ENCODE data around the gene CFAP46. TPM values are rescaled to one million over a fixed set of nuclear protein-coding genes. Genes with fewer than 3 reads are reported as not detected.

The CFAP46 gene
- total RNA-seq, 1 donor from 2014 or later, result 15.4 TPM

GRCh38 chr10:132870426-132870825, 71.9 kb downstream of the CFAP46 start:
- no peak overlapping the region for H3K4me3 Mint-ChIP-seq (ENCODE audit: low read depth)
- H3K27ac Mint-ChIP-seq, result no peak overlapping the region
- H3K27me3 Mint-ChIP-seq, result peaks cover 8% of the 10 kb centered on the region
- H3K9me3 Mint-ChIP-seq (ENCODE audit: low read depth), result peaks cover 13% of the 10 kb centered on the region
- H3K36me3 Mint-ChIP-seq (ENCODE audit: insufficient read depth), result peaks cover 10% of the 10 kb centered on the region
- no peak for TF ChIP-seq CTCF (IDR thresholded peaks at IDR 0.05; ENCODE audit: unreplicated experiment)
- peaks cover 7% of the 10 kb centered on the region for H3K4me1 Mint-ChIP-seq (ENCODE audit: low read depth)
- DNase-seq (ENCODE audit: low spot score, unreplicated experiment), result no peak

GRCh38 chr10:132869621-132870020, 72.7 kb downstream of the CFAP46 start:
- H3K4me3 Mint-ChIP-seq (ENCODE audit: low read depth), result no peak overlapping the region

GRCh38 chr10:132868995-132869394, 73.4 kb downstream of the CFAP46 start:
- DNase-seq (ENCODE audit: low spot score, unreplicated experiment), result peak; percentile 4
- Mint-ChIP-seq H3K36me3 (ENCODE audit: insufficient read depth) (peaks cover 8% of the 10 kb centered on the region), H3K27me3 (peaks cover 9% of the 10 kb centered on the region), H3K4me3 (ENCODE audit: low read depth) (no peak overlapping the region), H3K9me3 (ENCODE audit: low read depth) (peaks cover 9% of the 10 kb centered on the region), H3K4me1 (ENCODE audit: low read depth) (peaks cover 10% of the 10 kb centered on the region), H3K27ac (no peak overlapping the region)
- TF ChIP-seq CTCF (IDR thresholded peaks at IDR 0.05; ENCODE audit: unreplicated experiment), result no peak

More at GRCh38 chr10:132869621-132870020, 72.7 kb downstream of the CFAP46 start:
- Mint-ChIP-seq H3K27ac (no peak overlapping the region), H3K27me3 (peaks cover 8% of the 10 kb centered on the region), H3K4me1 (ENCODE audit: low read depth) (peaks cover 10% of the 10 kb centered on the region), H3K36me3 (ENCODE audit: insufficient read depth) (peaks cover 8% of the 10 kb centered on the region), H3K9me3 (ENCODE audit: low read depth) (peaks cover 9% of the 10 kb centered on the region)
- DNase-seq (ENCODE audit: low spot score, unreplicated experiment), result peak; percentile 3
- no peak for TF ChIP-seq CTCF (IDR thresholded peaks at IDR 0.05; ENCODE audit: unreplicated experiment)

GRCh38 chr10:132867801-132868644, 74.3 kb downstream of the CFAP46 start:
- no peak for TF ChIP-seq CTCF (IDR thresholded peaks at IDR 0.05; ENCODE audit: unreplicated experiment)
- Mint-ChIP-seq H3K4me3 (ENCODE audit: low read depth) (no peak overlapping the region), H3K27ac (no peak overlapping the region), H3K36me3 (ENCODE audit: insufficient read depth) (peaks cover 8% of the 10 kb centered on the region), H3K4me1 (ENCODE audit: low read depth) (peaks cover 16% of the 10 kb centered on the region), H3K9me3 (ENCODE audit: low read depth) (peaks cover 9% of the 10 kb centered on the region), H3K27me3 (peaks cover 16% of the 10 kb centered on the region)
- peak; percentile 7 for DNase-seq (ENCODE audit: low spot score, unreplicated experiment)

- Mint-ChIP-seq H3K4me1 (ENCODE audit: low read depth) (peaks cover 18% of the 10 kb centered on the region), H3K27ac (peak overlapping the region; percentile 59), H3K9me3 (ENCODE audit: low read depth) (peaks cover 9% of the 10 kb centered on the region), H3K36me3 (ENCODE audit: insufficient read depth) (peaks cover 8% of the 10 kb centered on the region), H3K4me3 (ENCODE audit: low read depth) (no peak overlapping the region), H3K27me3 (peaks cover 16% of the 10 kb centered on the region)
- no peak for TF ChIP-seq CTCF (IDR thresholded peaks at IDR 0.05; ENCODE audit: unreplicated experiment)
- DNase-seq (ENCODE audit: low spot score, unreplicated experiment), result peak; percentile 10
These were observed 75.6 kb downstream of the CFAP46 start for GRCh38 chr10:132866601-132867381.
